Activated T-cell treated with anti-CD3 and anti-CD28 coated beads, Interleukin-2, amount 50 U/mL, for 24 hours (primary cell): ENCODE measurements around the gene MAST1.

Source experiments
- DNase-seq: peaks from one replicate; pipeline ENCODE4 v3.0.0-alpha.2; 2020
- H3K27ac Mint-ChIP-seq: 2 replicates; pipeline ENCODE4 v1.8.0; 2020; ENCODE audit warnings: mild to moderate bottlenecking, mixed read lengths
- H3K27me3 Mint-ChIP-seq: 2 replicates; pipeline ENCODE4 v1.8.0; 2020; ENCODE audit warnings: mixed read lengths
- H3K36me3 Mint-ChIP-seq: 2 replicates; pipeline ENCODE4 v1.8.0; 2020; ENCODE audit warnings: low read depth, mixed read lengths
- H3K4me1 Mint-ChIP-seq: 2 replicates; pipeline ENCODE4 v1.8.0; 2020; ENCODE audit warnings: low read depth, mixed read lengths
- H3K4me3 Mint-ChIP-seq: 2 replicates; pipeline ENCODE4 v1.8.0; 2020; ENCODE audit warnings: mild to moderate bottlenecking, moderate library complexity, mixed read lengths
- H3K9me3 Mint-ChIP-seq: 2 replicates; pipeline ENCODE4 v1.8.0; 2020; ENCODE audit warnings: mixed read lengths

Gene MAST1

DNA sequence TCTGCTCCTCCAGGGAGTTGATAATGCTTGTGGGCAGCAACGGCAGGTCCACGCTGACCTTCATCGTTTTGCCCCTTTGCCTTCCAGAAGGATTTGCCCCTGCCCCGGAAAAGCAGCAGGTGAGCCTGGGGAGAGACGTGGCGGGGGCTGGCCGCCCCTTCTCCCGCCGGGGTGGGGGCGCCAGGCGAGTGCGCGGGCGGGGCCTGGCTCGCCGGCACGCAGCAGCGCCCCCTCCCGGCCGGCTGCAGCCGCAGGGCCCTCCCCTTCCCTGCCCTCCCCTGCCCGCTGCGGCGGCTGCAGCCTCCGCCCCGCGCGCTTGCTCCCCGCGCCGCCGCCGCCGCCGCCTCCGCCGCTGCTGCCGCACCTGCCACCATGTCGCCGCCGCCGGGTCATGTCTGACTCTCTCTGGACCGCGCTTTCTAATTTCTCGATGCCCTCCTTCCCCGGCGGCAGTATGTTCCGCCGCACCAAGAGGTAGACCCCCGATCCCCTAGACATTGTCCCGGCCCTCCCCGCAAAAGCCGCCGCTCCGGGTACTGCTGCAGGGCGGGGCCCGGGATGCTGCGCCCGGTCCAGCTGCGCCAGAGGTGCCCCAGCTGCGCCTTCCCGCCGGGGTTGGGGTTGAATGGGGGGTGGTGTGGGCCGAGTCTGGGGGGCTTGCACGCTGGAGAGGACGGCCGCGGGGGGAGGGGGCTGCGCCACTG, at the start of gene MAST1:
Gene MAST1, plus strand, starts transcription at position 334 of the 704 bp plus-strand sequence. Its CDS starts 58 bp downstream, at position 392.
- Mint-ChIP-seq H3K27ac (no peak within 1 kb of the TSS), H3K9me3 (no peaks in the 10 kb centered on the region), H3K4me3 (peak within 1 kb of the TSS; percentile 68), H3K36me3 (no peaks in the 10 kb centered on the region), H3K27me3 (peaks cover 88% of the 10 kb centered on the region), H3K4me1 (peaks cover 43% of the 10 kb centered on the region)
- DNase-seq: peak; percentile 70

DNA sequence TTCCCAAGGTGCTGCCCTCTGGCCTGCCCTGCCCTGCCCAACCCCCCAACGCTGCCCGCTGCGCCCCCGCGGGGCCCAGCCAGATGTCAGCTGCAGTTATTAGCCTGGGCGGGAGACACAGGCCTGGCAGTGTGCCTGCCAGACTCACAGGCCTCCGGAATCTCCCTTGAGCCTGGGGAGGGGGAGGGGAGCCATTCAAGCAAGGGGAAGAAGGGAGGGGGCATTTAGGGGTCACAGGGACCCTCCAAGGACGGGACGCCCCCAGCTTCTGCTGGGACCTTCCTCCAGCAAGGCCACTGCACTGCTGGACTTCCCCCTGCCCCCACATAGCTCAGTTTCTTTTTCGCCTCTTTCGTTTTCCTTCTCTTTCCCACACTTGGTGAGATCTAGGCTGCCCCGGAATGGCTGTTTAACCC, 49.6 kb upstream of the MAST1 start:
- Mint-ChIP-seq H3K4me1 (peaks cover 27% of the 10 kb centered on the region), H3K36me3 (peaks cover 25% of the 10 kb centered on the region), H3K27ac (peak overlapping the region; percentile 97), H3K4me3 (peak overlapping the region; percentile 83), H3K27me3 (no peaks in the 10 kb centered on the region), H3K9me3 (no peaks in the 10 kb centered on the region)
- DNase-seq: peak; percentile 69

DNA sequence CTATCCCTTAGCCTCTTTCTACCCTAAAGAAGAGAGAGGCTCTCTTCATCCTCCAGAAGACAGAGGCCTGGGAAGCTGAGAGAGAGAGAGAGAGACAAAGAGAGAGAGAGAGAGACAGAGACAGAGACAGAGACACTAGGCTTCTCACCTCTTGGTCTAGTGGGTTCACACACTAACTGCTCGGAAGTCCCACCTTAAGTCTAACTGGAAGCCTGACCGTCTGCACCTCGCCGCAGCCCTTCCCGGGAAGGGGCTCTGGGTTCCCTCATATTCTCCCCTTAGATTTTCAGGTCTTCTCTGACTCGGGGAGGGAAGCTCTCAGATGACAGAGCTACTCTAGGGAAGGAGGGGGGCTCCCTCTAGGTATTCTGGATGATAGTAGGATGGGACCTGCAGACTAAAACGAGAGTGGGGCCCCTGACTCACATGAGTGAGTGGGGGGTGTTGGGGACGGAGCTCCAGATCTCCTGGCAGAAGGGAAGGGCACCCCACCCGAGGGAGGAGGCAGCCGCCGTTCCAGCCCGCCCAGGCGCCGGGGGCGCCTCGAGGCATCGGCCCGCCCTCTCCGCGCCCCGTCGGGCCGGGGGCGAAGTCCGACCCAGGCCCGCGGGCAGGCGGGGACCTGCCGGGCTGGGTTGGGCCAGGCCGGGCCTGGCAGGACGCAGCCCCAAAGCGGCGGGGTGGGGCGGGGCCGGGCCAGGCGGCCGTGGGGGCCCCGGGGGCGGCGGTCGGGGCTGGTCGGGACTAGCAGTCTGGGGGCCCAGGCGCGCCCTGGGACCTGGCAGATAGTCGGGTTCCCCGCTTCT, 49.0 kb upstream of the MAST1 start:
- H3K4me3 Mint-ChIP-seq: peak overlapping the region; percentile 98

DNA sequence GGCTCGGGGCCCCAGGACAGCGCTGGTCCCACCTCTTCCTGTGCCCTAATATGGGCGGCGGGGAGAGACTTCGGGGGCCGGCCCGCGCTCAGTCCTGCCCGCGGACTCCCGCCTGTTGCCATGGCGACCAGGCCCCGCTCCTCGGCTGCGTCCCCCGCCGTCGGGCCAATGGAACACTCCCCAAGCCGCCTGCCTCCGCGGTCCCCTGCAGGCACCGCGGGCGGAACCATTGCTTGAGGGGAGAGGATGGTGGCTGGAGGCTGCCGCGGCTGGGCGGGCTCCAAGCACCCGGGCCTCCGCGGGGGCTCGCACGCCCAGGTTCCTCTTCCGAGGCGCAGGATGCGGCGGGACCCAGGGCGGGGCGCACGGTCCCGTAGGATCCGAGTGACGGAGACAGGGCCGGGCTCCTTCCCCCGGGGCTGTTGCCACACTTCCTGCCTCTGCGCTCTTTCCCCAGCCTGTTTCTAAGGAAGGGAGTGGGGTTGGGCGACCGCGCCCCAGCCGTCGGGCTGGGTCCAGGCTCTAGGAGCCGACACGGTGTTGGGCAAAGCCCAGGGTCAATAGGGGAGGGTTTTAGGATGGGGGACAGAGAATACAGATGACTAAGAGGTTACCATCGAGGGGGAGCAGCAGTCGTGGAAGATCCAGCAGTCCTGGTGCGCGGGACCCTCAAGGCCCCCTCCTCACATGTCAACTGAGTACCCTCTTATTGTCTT, 48.3 kb upstream of the MAST1 start:
- Mint-ChIP-seq H3K4me3 (peak overlapping the region; percentile 98), H3K9me3 (no peaks in the 10 kb centered on the region), H3K36me3 (peaks cover 31% of the 10 kb centered on the region)

More for the DNA sequence above, 49.0 kb upstream of the MAST1 start:
- no peaks in the 10 kb centered on the region for H3K27me3 Mint-ChIP-seq
- H3K9me3 Mint-ChIP-seq: no peaks in the 10 kb centered on the region
- DNase-seq: no peak
- H3K4me1 Mint-ChIP-seq: peaks cover 30% of the 10 kb centered on the region
- peaks cover 28% of the 10 kb centered on the region for H3K36me3 Mint-ChIP-seq
- peak overlapping the region; percentile 97 for H3K27ac Mint-ChIP-seq

DNA sequence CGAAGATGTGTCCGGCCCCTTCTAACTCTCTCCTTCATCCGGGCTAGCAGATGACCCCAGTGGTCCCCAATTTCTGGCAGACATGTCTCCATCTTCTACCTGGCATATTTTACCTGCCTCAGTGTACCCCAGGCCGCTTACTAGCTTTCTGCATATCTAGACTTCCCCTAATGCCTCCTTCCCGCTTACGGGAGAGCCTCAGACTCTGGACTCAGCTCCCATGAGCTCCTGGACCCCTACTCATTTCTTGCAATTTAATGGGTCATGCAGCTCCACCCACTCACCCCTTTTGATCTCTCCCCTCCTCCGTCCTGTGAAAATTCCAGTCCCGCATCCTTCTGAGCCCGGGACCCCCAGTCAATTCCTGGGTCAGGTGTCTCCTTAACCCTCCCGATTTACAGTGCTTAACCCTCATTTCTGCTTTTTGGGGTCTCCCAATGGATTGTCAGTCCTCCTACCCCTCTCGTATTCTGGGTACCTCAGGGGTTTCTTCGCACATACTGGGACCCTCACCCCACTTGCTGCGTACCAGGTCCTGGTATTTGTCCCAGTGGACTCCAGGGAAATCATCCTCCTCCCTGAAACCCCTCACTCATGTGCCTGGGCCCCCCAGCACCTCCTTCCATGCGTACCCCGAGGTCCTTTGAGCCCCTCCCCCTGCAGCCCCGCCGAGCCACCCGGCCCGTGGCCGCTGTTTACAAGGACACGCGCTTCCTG, 47.5 kb upstream of the MAST1 start:
- H3K4me1 Mint-ChIP-seq: peaks cover 43% of the 10 kb centered on the region
- H3K4me3 Mint-ChIP-seq: peak overlapping the region; percentile 98
- no peaks in the 10 kb centered on the region for H3K9me3 Mint-ChIP-seq
- DNase-seq: no peak
- H3K36me3 Mint-ChIP-seq: peaks cover 31% of the 10 kb centered on the region
- peak overlapping the region; percentile 99 for H3K27ac Mint-ChIP-seq
- no peaks in the 10 kb centered on the region for H3K27me3 Mint-ChIP-seq

More for the DNA sequence above, 48.3 kb upstream of the MAST1 start:
- peak; percentile 94 for DNase-seq
- peak overlapping the region; percentile 99 for H3K27ac Mint-ChIP-seq
- no peaks in the 10 kb centered on the region for H3K27me3 Mint-ChIP-seq
- H3K4me1 Mint-ChIP-seq: peaks cover 38% of the 10 kb centered on the region

DNA sequence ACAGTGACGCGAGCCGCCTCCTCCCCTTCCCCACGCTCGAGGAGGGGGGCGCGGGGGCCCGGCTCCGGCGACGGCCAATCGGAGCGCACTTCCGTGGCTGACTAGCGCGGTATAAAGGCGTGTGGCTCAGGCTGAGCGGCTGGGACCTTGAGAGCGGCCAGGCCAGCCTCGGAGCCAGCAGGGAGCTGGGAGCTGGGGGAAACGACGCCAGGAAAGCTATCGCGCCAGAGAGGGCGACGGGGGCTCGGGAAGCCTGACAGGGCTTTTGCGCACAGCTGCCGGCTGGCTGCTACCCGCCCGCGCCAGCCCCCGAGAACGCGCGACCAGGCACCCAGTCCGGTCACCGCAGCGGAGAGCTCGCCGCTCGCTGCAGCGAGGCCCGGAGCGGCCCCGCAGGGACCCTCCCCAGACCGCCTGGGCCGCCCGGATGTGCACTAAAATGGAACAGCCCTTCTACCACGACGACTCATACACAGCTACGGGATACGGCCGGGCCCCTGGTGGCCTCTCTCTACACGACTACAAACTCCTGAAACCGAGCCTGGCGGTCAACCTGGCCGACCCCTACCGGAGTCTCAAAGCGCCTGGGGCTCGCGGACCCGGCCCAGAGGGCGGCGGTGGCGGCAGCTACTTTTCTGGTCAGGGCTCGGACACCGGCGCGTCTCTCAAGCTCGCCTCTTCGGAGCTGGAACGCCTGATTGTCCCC, 46.8 kb upstream of the MAST1 start, which contains the start of gene JUNB:
Gene JUNB, plus strand, starts transcription at position 142 of the 706 bp plus-strand sequence. Its CDS starts 286 bp downstream, at position 428.
- Mint-ChIP-seq H3K4me3 (peak within 1 kb of the TSS; percentile 98), H3K4me1 (peaks cover 51% of the 10 kb centered on the region), H3K27me3 (no peaks in the 10 kb centered on the region), H3K36me3 (peaks cover 33% of the 10 kb centered on the region), H3K27ac (peak within 1 kb of the TSS; percentile 99), H3K9me3 (no peaks in the 10 kb centered on the region)
- DNase-seq: peak; percentile 97

DNA sequence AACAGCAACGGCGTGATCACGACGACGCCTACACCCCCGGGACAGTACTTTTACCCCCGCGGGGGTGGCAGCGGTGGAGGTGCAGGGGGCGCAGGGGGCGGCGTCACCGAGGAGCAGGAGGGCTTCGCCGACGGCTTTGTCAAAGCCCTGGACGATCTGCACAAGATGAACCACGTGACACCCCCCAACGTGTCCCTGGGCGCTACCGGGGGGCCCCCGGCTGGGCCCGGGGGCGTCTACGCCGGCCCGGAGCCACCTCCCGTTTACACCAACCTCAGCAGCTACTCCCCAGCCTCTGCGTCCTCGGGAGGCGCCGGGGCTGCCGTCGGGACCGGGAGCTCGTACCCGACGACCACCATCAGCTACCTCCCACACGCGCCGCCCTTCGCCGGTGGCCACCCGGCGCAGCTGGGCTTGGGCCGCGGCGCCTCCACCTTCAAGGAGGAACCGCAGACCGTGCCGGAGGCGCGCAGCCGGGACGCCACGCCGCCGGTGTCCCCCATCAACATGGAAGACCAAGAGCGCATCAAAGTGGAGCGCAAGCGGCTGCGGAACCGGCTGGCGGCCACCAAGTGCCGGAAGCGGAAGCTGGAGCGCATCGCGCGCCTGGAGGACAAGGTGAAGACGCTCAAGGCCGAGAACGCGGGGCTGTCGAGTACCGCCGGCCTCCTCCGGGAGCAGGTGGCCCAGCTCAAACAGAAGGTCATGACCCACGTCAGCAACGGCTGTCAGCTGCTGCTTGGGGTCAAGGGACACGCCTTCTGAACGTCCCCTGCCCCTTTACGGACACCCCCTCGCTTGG, 46.1 kb upstream of the MAST1 start:
- peak overlapping the region; percentile 99 for H3K27ac Mint-ChIP-seq
- peaks cover 51% of the 10 kb centered on the region for H3K4me1 Mint-ChIP-seq
- DNase-seq: peak; percentile 85
- no peaks in the 10 kb centered on the region for H3K9me3 Mint-ChIP-seq
- peaks cover 40% of the 10 kb centered on the region for H3K36me3 Mint-ChIP-seq
- H3K27me3 Mint-ChIP-seq: no peaks in the 10 kb centered on the region
- H3K4me3 Mint-ChIP-seq: peak overlapping the region; percentile 98

DNA sequence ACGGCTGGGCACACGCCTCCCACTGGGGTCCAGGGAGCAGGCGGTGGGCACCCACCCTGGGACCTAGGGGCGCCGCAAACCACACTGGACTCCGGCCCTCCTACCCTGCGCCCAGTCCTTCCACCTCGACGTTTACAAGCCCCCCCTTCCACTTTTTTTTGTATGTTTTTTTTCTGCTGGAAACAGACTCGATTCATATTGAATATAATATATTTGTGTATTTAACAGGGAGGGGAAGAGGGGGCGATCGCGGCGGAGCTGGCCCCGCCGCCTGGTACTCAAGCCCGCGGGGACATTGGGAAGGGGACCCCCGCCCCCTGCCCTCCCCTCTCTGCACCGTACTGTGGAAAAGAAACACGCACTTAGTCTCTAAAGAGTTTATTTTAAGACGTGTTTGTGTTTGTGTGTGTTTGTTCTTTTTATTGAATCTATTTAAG, 45.4 kb upstream of the MAST1 start:
- H3K27ac Mint-ChIP-seq: peak overlapping the region; percentile 99
- DNase-seq: no peak
- H3K4me3 Mint-ChIP-seq: peak overlapping the region; percentile 98
- H3K27me3 Mint-ChIP-seq: no peaks in the 10 kb centered on the region
- H3K4me1 Mint-ChIP-seq: peaks cover 51% of the 10 kb centered on the region
- H3K36me3 Mint-ChIP-seq: peaks cover 46% of the 10 kb centered on the region
- H3K9me3 Mint-ChIP-seq: no peaks in the 10 kb centered on the region

DNA sequence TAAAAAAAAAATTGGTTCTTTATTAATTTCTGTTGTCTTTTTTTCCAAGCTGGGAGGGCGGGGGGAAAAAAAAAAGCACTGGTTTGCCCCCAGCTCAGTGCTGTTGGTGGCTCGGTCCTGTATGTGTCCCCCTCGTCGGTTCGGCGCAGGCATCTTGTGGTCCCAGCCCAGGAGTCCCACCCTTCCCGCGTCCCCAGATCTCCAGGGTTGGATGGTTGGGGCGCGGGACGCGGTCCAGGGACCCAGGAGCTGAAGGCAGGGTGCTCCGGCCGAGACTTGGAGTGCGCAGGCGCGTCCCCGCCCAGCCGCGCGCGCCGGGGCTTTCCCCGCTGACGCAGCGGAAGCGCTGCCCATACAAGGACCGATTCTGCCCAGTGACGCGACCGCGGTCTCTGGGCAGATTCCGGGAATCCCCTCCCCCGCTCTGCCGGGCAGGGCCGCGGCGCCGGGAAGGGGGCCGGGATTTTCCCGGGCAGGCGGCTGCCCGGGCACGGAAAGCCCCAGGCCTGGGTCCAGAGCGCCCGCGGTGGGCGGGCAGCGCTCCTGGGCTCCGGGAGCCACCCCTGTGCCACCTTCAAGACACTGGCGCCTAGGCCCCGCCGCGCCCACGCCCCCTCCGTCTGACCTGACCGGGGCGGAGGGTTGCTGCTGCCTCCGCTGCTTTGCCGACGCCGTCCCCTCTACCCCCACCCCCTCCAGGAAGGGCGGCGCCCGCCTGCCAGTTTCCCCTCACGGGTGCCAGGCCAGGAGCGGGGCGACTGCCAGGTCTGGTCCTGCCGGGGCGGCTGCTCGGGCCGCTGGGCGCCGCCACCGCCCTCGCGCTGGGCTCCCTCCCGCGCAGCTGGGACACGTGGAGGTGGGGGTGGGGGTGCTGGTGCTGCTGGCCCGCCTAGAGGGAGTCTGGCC, 44.8 kb upstream of the MAST1 start:
- H3K4me3 Mint-ChIP-seq: peak overlapping the region; percentile 98
- DNase-seq: peak; percentile 97
- peaks cover 51% of the 10 kb centered on the region for H3K36me3 Mint-ChIP-seq
- H3K27ac Mint-ChIP-seq: peak overlapping the region; percentile 99
- H3K4me1 Mint-ChIP-seq: peaks cover 44% of the 10 kb centered on the region
- H3K9me3 Mint-ChIP-seq: no peaks in the 10 kb centered on the region
- no peaks in the 10 kb centered on the region for H3K27me3 Mint-ChIP-seq

DNA sequence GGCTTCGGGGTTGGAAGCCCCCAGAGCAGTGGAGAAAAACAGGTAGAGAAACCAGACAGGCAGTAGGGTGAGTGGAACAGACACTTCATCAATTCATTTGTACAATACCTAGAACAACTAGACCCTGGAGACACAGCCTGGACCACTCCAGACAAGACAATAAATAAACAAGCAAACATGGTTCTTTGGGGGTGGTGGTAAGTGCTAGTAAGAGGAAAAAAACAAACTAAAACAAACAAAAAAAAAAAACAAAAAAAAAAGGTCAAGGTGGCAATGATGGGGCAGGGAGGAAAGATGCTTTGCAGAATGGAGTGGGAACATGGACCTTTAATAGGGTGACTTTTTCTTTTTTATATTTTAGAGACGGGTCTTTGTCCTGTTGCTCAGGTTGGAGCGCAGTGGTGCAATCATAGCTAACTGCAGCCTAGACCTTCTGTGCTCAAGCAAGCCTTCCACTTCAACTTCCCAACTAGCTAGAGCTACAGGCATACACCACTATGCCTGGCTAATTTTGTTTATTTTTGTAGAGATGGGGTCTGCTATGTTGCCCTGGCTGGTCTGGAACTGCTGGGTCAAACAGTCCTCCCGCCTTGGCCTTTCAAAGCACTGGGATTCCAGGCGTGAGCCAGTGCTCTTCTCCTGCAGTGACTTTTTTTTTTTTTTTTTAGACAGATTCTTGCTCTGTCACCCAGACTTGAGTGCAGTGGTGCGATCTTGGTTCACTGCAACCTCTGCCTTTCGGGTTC, 43.9 kb upstream of the MAST1 start:
- H3K4me3 Mint-ChIP-seq: peak overlapping the region; percentile 78
- no peaks in the 10 kb centered on the region for H3K9me3 Mint-ChIP-seq
- H3K36me3 Mint-ChIP-seq: peaks cover 58% of the 10 kb centered on the region
- H3K4me1 Mint-ChIP-seq: peaks cover 37% of the 10 kb centered on the region
- peak overlapping the region; percentile 92 for H3K27ac Mint-ChIP-seq
- no peak for DNase-seq
- H3K27me3 Mint-ChIP-seq: no peaks in the 10 kb centered on the region

DNA sequence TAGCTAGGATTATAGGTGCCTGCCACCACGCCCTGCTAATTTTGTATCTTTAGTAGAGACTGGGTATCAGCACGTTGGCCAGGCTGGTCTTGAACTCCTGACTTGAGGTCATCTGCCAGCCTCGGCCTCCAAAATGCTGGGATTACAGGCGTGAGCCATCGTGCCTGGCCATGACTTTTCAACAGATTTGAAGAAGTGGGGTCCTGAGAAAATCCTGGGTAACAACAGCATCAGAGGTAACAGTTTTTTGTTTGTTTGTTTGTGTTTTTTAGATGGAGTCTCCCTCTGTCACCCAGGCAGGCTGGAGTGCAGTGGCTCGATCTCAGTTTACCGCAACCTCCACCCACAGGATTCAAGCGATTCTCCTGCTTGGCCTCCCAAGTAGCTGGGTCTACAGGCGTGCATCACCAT, 43.3 kb upstream of the MAST1 start:
- Mint-ChIP-seq H3K36me3 (peaks cover 64% of the 10 kb centered on the region), H3K4me1 (peaks cover 41% of the 10 kb centered on the region), H3K27ac (peak overlapping the region; percentile 92), H3K9me3 (no peaks in the 10 kb centered on the region), H3K27me3 (no peaks in the 10 kb centered on the region), H3K4me3 (peak overlapping the region; percentile 78)
- DNase-seq: no peak
